ENCODE data around the gene PPM1B. TPM values are rescaled to one million over a fixed set of nuclear protein-coding genes. Genes with fewer than 3 reads are reported as not detected.
"Not testable (repeated sequence)": the region's sequence is repeated elsewhere in the genome, so short reads cannot be mapped to it uniquely, and the experiment has no call there.

The PPM1B gene
- total and polyA plus RNA-seq, 8 donors = 37.5 to 66.2 (median 57.0) TPM

GRCh38 chr2:44200759-44201158 is 32.1 kb downstream of the PPM1B start:
- Histone ChIP-seq H3K27me3 (no peaks in the 10 kb centered on the region), H3K36me3 (peaks cover 0 to 13% of the 10 kb centered on the region in 2 donors), H3K4me1 (no peaks in the 10 kb centered on the region), H3K27ac (no peak overlapping the region), H3K4me3 (no peak overlapping the region), H3K9me3 (no peaks in the 10 kb centered on the region)
- DNase-seq (no peak), ATAC-seq (no peak)
- TF ChIP-seq CTCF (IDR thresholded peaks at IDR 0.05) = no peak
- intact Hi-C loops (cut with DNase I) = no loop called here

- Histone ChIP-seq H3K27ac (no peak overlapping the region), H3K4me1 (no peaks in the 10 kb centered on the region), H3K27me3 (no peaks in the 10 kb centered on the region), H3K9me3 (no peaks in the 10 kb centered on the region), H3K36me3 (peaks cover 0 to 13% of the 10 kb centered on the region in 2 donors), H3K4me3 (no peak overlapping the region)
- ATAC-seq (no peak), DNase-seq (no peak)
- TF ChIP-seq CTCF (IDR thresholded peaks at IDR 0.05) = no peak
- intact Hi-C loops (cut with DNase I) = no loop called here
Measured at GRCh38 chr2:44201648-44202165, 33.0 kb downstream of the PPM1B start.

GRCh38 chr2:44203542-44203941 is 34.9 kb downstream of the PPM1B start:
- DNase-seq (no peak), ATAC-seq (no peak)
- H3K4me1 ChIP-seq = no peaks in the 10 kb centered on the region
- intact Hi-C loops (cut with DNase I) = no loop called here
- peaks cover 0 to 13% of the 10 kb centered on the region in 2 donors for H3K36me3 ChIP-seq
- H3K27me3 ChIP-seq = no peaks in the 10 kb centered on the region
- no peaks in the 10 kb centered on the region for H3K9me3 ChIP-seq
- no peak for TF ChIP-seq CTCF (IDR thresholded peaks at IDR 0.05)
- no peak overlapping the region for H3K27ac ChIP-seq
- H3K4me3 ChIP-seq = no peak overlapping the region

GRCh38 chr2:44205169-44205568 is 36.5 kb downstream of the PPM1B start:
- Histone ChIP-seq H3K4me1 (no peaks in the 10 kb centered on the region), H3K9me3 (no peaks in the 10 kb centered on the region), H3K36me3 (peaks cover 0 to 28% of the 10 kb centered on the region in 2 donors), H3K4me3 (no peak overlapping the region), H3K27me3 (no peaks in the 10 kb centered on the region), H3K27ac (no peak overlapping the region)
- DNase-seq = no peak
- ATAC-seq = no peak
- intact Hi-C loops (cut with DNase I) = no loop called here
- TF ChIP-seq CTCF (IDR thresholded peaks at IDR 0.05) = no peak

GRCh38 chr2:44207102-44207501 is 38.4 kb downstream of the PPM1B start:
- ATAC-seq (no peak), DNase-seq (no peak)
- TF ChIP-seq CTCF (IDR thresholded peaks at IDR 0.05) = no peak
- H3K4me1 ChIP-seq = no peaks in the 10 kb centered on the region
- H3K36me3 ChIP-seq = peaks cover 0 to 26% of the 10 kb centered on the region in 2 donors
- H3K27ac ChIP-seq = no peak overlapping the region
- intact Hi-C loops (cut with DNase I) = no loop called here
- no peaks in the 10 kb centered on the region for H3K27me3 ChIP-seq
- H3K9me3 ChIP-seq = no peaks in the 10 kb centered on the region
- H3K4me3 ChIP-seq = no peak overlapping the region

GRCh38 chr2:44207648-44208047 is 39.0 kb downstream of the PPM1B start:
- peaks cover 0 to 30% of the 10 kb centered on the region in 2 donors for H3K36me3 ChIP-seq
- H3K27me3 ChIP-seq; H3K27ac ChIP-seq; H3K9me3 ChIP-seq; ATAC-seq; intact Hi-C loops (cut with DNase I); H3K4me3 ChIP-seq; H3K4me1 ChIP-seq; DNase-seq: not testable (repeated sequence)

Measured in left lung (tissue), 10 donors.